SHP77 (cell line): ENCODE results near the gene SLC36A4.
A peak's percentile ranks its signal among the peaks of the same experiment; 100 is the strongest.
"Not testable (repeated sequence)": the region's sequence is repeated elsewhere in the genome, so short reads cannot be mapped to it uniquely, and the experiment has no call there.

Source experiments
- DNase-seq, 2 experiments: peaks; one replicate each; lab custom pipeline; 2025; lab: John Stamatoyannopoulos, UW

Gene SLC36A4

DNA sequence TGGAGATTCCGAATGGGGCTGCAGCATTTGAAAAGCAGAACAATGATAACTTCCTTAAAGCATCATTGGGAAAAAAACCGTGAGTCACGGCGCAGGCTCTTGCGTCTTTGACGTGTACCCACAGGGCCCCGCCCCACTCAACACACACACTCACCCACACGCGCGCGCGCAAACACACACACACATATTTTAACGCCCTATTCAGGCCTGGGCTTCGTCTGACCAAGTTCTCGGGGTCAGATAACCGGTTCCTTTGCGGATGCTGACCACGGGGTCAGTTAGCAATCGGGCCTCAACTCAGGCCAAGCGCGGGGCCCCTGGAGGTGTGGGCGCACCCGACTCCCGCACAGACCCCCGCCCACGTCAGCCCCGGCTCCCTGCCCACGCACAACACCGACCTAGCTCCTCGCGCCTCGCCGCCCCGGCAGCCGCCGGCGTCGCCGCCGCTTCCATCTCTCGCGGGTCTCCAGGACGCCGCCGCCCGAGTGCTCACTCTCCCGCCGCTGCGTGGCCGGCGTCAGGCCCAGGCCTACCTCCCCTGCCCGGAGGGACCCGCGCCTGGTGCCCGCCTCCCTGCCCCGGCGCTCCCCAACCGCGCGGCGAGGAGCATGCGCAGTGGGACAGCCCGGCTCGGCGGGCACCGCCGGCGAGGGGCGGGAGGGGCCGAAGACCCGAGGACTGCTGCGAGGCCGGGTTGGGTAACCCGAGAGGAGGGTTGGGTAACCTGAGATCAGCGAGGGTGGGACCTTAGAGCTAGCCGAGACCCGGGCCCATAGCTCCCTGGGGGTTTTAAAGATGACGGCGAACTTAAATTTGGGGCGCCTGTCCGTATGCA lies at the start of gene SLC36A4:
TSS of gene SLC36A4 (minus strand) at position 612 of the 835 bp plus-strand sequence. CDS start at position 453, 159 bp downstream.
- peak; percentile 86 to 92 for DNase-seq

DNA sequence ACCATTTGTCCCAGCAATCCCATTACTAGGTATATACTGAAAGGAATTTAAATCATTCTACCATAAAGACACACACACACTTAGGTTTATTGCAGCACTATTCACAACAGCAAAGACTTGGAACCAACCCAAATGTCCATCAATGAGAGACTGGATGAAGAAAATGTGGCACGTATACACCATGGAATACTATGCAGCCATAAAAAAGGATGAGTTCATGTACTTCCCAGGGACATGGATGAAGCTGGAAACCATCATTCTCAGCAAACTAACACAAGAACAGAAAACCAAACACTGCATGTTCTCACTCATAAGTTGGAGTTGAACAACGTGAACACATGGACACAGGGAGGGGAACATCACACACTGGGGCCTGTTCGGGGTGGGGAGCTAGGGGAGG lies 49.0 kb upstream of the SLC36A4 start:
- DNase-seq: not testable (repeated sequence)

DNA sequence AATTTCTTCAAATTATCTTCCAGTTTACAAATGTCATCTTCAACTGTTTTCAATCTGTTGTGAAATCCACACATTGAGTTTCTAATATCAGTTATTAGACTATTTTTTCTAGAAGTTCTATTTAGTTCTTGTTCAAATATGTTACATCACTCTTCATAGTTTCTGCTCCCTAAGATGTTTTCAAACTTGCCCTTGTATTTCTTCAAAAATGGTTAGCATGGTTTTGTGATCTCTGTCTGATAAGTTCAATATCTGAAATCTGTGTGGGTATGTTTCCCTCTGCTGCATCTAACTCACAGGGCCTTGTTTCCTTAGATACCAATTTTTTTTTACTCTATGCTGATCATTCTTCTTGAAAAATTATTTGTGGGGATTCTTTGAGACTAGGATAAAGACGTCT lies 46.2 kb upstream of the SLC36A4 start:
- no peak for DNase-seq

DNA sequence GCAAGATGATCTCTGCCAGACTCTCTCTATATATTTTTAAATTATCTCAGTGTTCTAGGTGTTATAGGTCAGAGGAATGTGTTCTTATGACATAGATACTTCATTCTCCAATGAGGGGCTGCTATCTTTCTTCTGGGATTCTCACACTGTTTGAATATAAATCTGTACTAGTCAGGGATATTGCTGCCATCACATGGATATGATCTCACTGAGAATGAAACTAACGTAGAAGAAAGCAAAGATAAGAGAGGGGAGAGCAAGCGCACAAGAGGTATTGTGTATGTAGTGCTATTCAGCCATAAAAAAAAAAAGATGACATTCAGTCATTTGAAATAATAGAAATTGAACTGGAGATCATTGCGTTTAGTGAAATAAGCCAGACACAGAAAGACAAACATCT lies 42.2 kb upstream of the SLC36A4 start:
- no peak for DNase-seq

DNA sequence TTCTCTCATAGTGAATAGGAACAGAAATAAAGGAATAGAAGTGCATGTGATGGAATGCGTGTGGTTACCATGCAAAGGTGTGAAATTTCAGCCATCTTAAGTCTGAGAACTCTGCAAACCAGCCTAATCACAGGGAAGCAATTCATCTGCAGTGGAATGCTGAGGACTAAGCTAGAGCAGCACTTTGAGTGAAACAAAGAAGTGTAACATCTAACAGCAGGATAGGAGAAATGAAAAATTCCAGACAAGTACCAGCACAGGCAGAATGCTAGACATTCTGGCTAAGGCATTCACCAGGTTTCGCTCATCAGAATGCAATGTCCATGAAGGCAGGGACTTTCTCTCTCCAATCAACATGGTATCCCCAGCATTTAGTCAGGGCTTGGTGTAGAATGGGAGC lies 41.2 kb upstream of the SLC36A4 start:
- no peak for DNase-seq

DNA sequence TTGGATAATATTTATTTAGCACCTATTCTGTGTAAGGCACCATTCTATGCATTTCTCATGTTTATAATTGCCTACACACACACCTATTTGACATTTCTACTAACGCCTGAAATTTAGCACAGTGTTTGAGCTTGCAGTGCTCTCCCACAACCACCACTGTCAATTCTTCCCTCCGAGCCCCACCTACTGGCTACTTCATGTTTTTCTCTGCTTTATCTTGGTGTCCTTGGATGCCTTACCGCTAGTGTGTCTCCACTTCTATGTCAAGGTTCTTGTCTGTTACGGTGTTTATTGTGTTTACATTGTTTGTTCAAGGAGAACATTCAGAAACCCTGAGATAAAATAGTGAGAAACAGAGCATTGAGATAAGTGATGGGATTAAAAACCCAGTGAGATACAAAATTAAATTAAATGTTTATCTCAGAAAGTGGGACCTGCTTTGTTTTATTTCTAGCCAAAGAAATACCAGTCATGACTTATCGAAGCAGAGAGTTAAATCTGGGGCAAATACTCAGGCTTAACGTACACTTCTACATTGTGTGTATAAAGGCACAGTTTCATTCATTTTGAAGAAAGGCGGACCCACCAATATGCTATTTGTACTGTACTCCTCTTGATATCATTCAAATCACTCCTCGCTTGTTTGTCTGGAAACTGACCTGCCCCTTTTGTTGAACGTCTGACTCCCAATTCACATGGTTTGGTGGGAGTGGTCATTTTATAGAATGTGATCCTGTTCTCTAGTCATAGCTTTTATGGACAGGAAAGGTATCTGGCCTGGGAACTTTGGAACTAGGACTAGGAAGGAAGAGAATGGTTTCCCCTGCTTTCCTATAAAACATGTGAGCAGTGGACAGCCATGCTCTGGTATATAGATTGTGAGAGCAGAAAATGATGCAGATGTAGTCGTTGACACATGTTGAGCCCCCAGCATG lies 39.2 kb upstream of the SLC36A4 start:
- DNase-seq: peak; percentile 45 to 55

DNA sequence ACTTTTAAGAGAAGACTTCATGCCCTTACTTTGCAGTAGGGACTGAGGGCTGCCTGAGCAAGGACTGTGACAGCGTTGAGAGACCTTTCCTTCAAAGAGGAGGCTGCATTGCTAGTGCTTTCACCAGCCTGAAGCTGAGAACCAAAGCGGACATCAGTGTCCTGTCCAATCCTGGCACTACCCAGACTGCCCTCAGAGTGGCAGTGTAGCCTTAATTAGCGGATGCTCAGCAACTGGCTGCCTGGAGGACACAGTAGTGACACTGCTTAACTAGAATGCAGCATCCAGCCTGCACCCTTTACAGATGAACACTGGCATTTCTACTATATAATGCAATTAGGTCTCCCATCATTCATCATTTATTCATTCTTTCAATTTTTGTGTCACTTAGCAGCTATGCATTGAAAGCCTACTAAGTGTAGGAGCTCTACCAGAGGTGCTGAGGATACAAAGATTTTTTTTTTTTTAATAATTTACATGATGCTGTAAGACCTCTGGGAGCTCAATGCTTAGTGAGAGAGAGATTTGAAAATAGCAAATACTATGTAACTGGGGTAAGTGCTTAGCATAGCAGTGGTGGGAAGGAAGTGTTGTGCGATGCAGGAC lies 36.9 kb upstream of the SLC36A4 start:
- peak; percentile 85 to 88 for DNase-seq

DNA sequence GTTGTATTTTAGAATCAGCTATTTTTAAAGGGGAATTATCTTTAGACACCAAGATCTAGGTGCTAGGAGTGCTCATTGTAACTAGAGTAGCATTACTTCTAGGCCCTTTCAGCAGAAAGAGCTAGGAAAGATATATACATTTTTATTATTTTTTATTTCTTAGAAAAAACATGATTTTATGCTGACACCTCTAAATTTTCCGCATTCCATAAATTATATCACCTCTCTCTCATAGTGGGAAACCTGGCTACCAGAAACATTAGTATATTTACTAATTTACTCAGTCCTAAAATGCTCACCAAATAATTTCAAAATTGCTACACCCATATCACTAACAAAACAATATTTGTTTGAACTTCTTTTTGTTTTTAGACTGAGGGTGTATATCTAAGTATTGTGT lies 32.1 kb upstream of the SLC36A4 start:
- DNase-seq: no peak

DNA sequence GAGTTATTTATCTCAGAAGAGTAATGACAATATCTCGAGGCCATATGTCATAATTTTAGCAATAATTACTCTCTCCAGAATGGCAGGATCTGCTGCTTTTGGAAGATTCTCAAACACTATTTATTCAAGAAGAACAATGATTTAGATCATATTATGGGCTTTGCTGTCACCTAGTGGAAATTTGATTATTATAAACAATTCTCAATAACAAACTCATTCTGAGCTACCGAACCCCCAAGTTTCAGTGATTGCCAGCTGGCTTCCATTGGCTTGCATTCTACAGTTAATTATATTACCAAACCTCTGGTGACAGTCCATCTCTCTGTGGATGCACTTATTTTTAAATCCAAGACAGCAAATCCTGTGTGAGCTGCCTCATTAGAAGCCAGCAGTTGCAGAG lies 27.9 kb upstream of the SLC36A4 start:
- DNase-seq: peak in 1 of 2 experiments; percentile 32

DNA sequence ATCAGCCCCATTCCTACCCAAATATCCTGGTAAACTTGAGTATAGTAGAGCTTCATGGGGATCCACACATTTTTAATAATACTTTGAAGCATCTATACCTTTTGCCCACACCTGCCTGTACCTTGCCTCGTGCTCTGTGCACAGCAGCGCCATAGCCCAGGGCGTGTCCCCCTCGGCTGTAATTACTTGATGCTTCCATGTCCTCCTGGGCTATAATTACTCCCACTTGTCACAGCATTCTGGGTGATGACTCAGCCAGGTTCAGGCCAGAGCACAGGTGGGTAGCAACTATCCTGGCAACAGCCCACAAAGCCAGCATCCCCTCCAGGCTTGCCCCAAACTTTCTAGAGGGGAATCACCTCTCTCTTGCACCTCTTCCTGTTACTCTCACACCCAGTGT lies 23.7 kb upstream of the SLC36A4 start:
- peak in 1 of 2 experiments; percentile 66 for DNase-seq

DNA sequence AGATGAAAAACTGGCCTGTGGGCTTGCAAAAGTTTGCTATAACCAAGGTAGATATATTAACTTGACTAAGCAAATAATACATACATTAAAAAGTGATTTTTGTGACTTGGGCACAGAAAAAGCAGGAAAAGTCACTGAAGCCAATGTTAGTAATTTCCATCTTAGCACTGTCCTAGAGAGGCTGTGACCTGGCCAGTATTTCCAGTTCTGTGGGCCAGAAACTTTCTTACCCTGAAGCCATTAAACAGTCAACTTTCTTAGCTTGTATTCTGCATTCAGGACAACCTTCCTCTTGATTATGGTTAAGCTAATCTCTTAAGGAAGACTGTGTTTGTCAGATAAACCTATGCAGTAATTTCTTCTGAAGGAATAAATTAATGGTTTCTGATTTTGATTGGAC lies 22.3 kb upstream of the SLC36A4 start:
- no peak for DNase-seq

DNA sequence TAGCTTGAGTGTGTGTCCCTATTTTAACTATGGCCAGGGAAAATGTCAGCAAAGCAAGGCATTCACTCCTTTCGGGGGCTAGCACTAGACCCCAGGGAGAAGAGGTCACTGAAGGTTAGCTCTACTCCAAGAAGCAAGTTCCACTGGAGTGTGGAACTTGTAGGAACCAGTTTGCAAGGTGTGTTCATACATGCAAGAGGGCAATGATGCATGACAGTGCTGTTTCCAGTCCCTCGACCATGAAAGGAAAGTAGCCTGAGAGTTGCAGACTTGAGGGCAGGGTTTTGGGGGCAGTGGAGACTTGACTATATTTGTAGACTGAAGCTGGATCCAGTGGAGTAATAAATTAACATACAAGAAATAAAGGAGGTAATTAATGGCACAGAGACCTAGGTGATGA lies 21.6 kb upstream of the SLC36A4 start:
- DNase-seq: no peak

DNA sequence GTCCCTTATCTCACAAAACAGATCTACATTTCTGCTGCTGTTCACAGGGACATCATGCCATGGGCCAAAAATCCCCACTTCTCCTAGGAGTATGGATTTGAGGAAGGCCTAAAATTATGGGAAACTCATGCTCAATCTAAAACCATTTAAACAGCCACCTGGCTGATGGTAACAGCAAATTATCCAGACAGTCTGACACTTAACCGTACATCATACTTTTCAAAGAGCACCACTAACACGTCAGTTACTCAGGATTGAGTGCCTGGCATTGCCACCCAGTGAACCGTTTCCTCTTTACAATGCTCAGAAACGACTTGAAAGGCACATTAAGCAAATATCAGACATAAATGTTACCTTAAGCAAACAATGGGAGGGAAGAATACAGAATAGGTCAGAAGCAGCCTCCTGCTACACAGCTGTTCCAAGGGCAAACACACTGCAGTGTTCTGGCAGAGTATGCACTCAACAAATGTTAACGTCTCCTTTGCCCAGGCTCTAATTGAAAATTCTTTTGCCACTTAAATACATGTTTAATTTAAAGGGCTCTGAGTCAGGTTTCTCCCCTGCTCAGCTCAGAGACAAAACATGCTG lies 18.8 kb upstream of the SLC36A4 start:
- DNase-seq: peak; percentile 97 to 99

DNA sequence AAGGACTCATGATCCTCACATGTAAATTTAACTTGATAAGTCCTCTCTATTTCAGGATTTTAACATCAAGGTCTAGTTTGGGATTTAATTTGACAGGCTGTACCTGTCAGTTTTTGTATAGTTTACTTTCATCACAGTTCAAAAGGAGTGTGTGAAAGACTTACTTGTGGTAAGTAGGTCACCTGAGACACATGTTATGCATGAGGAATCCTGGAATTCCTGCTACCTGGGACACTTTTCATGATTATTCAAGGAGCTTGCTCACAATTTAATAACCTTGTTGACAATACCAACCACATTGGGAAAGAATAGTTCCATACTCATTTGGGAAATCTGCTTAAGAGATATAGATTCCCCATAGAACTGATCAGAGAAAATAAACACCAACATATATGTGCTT lies 15.8 kb upstream of the SLC36A4 start:
- no peak for DNase-seq

DNA sequence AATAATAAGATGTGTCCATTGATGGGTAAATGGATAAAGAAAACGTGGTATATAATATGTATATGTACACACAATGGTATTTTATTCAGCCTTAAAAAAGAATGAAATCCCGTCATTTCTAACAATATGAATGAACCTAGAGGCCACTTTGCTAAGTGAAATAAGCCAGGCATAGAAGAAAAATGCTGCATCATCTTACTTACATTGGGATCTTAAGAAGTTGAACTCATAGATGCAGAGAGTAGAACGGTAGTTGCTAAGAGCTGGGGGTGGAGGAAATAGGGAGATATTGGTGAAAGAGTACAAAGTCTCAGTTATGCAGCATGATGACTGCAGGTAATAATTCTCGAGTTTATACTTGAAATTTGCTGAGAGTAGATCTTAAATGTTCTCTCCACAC lies 14.3 kb upstream of the SLC36A4 start:
- DNase-seq: no peak

DNA sequence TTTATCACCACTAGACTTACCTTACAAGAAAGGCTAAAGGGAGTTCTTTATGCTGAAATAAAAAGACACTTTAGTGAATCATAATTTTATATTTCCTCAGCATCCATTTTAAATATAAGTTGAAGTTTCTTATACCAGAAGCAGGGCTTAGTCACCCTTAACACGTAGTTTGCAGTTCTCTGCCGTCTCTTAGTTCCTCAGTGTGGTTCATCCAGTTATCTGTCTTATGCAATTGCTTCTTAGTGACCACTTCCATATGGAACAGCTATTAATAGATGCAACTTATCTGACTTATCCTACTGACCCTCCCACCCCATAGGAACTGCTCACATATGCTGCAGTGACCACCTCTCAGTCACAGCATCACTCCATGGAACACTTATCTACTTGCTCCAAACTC lies 11.7 kb upstream of the SLC36A4 start:
- no peak for DNase-seq

DNA sequence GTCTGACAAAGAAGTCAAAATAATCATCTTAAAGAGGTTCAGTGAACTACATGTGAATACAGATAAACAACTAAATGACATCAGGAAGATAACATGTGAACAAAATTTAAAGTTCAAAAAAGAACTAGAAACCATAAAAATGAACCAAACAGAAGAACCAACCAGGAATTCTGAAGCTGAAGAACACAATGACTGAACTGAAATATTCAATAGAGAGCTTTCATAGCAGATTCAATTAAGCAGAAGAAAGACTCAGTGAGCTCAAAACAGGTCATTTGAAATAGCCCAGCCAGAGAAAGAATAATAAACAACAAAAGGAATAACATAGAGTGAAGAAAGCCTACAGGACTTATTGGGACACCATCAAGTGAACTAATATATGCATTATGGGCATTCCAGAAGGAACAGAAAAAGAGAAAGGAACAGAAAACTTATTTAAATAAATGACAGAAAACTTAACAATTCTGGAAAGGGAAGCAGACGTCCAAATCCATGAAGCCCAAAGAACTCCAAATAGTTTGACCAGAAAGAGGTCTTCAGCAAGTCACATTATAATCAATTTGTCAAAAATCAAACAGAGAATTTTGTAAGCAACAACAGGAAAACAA lies 11.0 kb upstream of the SLC36A4 start:
- DNase-seq: no peak

DNA sequence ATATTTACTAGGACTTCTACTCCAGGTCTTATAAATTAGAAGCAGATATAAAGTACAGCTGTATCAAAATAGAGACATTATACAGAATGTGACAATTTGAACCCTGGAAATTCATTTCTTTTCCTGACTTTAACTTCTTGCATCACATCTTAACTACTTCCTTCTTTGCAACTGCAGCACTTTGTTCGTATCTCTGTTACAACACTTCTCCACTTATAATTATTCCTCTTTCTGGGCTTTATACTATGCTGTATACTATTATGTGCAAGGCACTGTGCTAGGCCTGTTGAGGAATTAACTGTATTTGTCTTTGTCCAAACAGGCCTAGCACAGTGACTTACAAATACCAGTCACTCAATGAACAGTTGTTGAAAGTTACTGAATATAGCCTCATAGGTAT lies 1.8 kb upstream of the SLC36A4 start:
- no peak for DNase-seq

DNA sequence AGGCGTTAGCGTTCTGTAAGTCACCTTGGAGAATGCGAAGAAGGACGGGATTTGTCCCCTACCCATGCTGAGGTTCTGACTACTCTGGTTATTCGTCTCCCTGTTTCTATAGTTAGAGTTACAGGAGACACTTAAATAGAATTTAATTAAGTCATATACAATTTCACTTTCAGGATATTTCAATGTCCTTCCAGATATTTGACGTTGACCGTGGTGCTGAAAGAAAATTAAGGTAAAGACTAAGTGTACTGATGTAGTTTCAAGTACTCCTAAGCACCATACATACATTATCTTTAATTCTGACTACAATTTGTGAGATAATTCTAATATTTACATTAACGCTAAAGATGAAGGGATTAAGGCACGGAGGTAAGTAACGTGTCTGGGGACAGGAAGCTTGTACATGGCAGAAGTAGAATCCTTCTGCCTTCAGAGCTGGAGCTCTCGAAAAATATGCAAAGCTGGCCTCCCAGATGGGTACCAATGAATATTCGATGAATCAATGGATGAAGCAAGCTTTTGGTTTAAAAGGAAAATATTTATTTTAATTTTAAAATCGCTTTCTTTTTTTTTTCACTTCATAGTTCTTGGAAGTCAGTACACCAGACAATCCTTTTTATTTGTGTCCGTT lies 539 bp upstream of the SLC36A4 start:
- no peak for DNase-seq

DNA sequence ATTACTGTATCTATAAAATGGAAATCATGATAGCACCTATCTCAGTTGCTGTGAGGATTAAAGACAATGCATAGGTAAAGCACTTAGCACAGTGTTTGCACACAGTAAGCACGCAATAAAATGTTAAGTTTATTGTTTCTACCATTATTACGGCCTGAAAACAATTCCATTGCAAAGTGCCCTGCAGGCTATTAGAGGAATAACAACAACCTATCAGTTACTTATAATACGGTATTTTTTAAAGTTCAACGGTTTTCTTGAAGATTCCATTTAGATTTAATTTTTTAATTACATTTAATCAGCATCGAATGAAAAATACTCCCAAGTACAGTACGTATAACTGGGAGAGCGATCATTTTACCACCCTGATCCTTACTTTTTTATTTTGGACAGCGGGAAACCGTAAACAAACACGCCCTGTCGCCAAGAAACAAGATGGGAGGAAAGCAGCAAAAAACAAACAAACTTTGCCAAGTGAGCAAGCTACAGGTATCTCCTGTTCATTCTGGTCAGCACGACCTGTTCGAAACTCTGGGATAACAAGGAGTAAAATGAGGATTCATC lies 893 bp downstream of the SLC36A4 start:
- DNase-seq: no peak
